GM21825 (cell line): Measurements from ENCODE around the gene COMTD1.
A peak's percentile ranks its signal among the peaks of the same experiment; 100 is the strongest.

ENCODE experiments used
- ATAC-seq: cut with Tn5 transposase; IDR thresholded peaks from one replicate; pipeline ENCODE4 v1.9.1; 2021; ENCODE audit warnings: mild to moderate bottlenecking, moderate library complexity; ENCODE audit not compliant: unreplicated experiment

The COMTD1 gene

GRCh38 chr10:75235375-75236177 is at the start of gene COMTD1:
COMTD1 (minus strand) TSS chr10:75235957; CDS start chr10:75235928, 29 bp downstream.
- peak; percentile 72 for ATAC-seq

GRCh38 chr10:75283671-75284470 is 48.1 kb upstream of the COMTD1 start:
- ATAC-seq = no peak

GRCh38 chr10:75283078-75283670 is 47.4 kb upstream of the COMTD1 start:
- no peak for ATAC-seq

- ATAC-seq = no peak
Measured at GRCh38 chr10:75281974-75282373, 46.2 kb upstream of the COMTD1 start.

GRCh38 chr10:75280236-75280635 is 44.5 kb upstream of the COMTD1 start:
- ATAC-seq = no peak

- no peak for ATAC-seq
Measured at GRCh38 chr10:75276069-75276872, 40.5 kb upstream of the COMTD1 start.

GRCh38 chr10:75272896-75273295 is 37.1 kb upstream of the COMTD1 start:
- ATAC-seq = no peak

GRCh38 chr10:75272094-75272493 is 36.3 kb upstream of the COMTD1 start:
- no peak for ATAC-seq

- ATAC-seq = no peak
Measured at GRCh38 chr10:75269605-75270004, 33.8 kb upstream of the COMTD1 start.

GRCh38 chr10:75266945-75267344 is 31.2 kb upstream of the COMTD1 start:
- no peak for ATAC-seq

GRCh38 chr10:75265856-75266255 is 30.1 kb upstream of the COMTD1 start:
- ATAC-seq = no peak

GRCh38 chr10:75263806-75264205 is 28.0 kb upstream of the COMTD1 start:
- ATAC-seq = no peak

- ATAC-seq = no peak
Measured at GRCh38 chr10:75261813-75262705, 26.3 kb upstream of the COMTD1 start.

GRCh38 chr10:75260990-75261389 is 25.2 kb upstream of the COMTD1 start:
- ATAC-seq = no peak

GRCh38 chr10:75254739-75255138 is 19.0 kb upstream of the COMTD1 start:
- no peak for ATAC-seq

GRCh38 chr10:75253281-75254220 is 17.8 kb upstream of the COMTD1 start:
- no peak for ATAC-seq

- no peak for ATAC-seq
Measured at GRCh38 chr10:75250934-75251333, 15.2 kb upstream of the COMTD1 start.

- ATAC-seq = no peak
Measured at GRCh38 chr10:75247797-75248196, 12.0 kb upstream of the COMTD1 start.

- no peak for ATAC-seq
Measured at GRCh38 chr10:75246506-75246905, 10.7 kb upstream of the COMTD1 start.
